OCI-LY7 (cell line): ENCODE results near the gene TBX4. TPM values are rescaled to one million over a fixed set of nuclear protein-coding genes. Genes with fewer than 3 reads are reported as not detected.

Source experiments
- BruUV-seq: library from RNA; stranded (reverse); fragments of 400-500 nt; replicated peaks from 2 replicates; lab custom pipeline; 2021; lab: Mats Ljungman, UMichigan
- CTCF ChIA-PET: fragments of 300-600 bp; sonication (Branson Sonifier 250); formaldehyde crosslinking; loops from one replicate; lab custom pipeline; 2022; ENCODE audit warnings: antibody characterized with exemption; ENCODE audit not compliant: unreplicated experiment; lab: Charles Lee
- POLR2A ChIA-PET: fragments of 300-600 bp; sonication (Branson Sonifier 250); formaldehyde crosslinking; loops from one replicate; lab custom pipeline; 2022; ENCODE audit warnings: antibody characterized with exemption; lab: Charles Lee
- DNase-seq: peaks from one replicate; pipeline ENCODE4 v3.0.0-alpha.2; 2015; ENCODE audit warnings: low spot score
- H2AFZ ChIP-seq: fragments of 200-600 bp; sonication (generic), shearing (Covaris generic); 2 replicates; pipeline ENCODE4 v1.6.1; 2014; ENCODE audit warnings: mild to moderate bottlenecking, antibody characterized with exemption, low read length, moderate library complexity
- H3K27ac ChIP-seq: fragments of 200-600 bp; sonication (generic); 2 replicates; pipeline ENCODE4 v1.5.1; 2014; ENCODE audit warnings: mixed run types, low read depth, mild to moderate bottlenecking, moderate library complexity, low read length, inconsistent platforms; ENCODE audit not compliant: poor library complexity, severe bottlenecking
- H3K36me3 ChIP-seq: fragments of 200-600 bp; sonication (generic); 2 replicates; pipeline ENCODE4 v1.6.1; 2014; ENCODE audit warnings: mild to moderate bottlenecking, antibody characterized with exemption, low read length, moderate library complexity, mixed read lengths; ENCODE audit not compliant: insufficient read depth
- H3K4me1 ChIP-seq: fragments of 200-600 bp; sonication (generic); 2 replicates; pipeline ENCODE4 v1.5.1; 2014; ENCODE audit warnings: mild to moderate bottlenecking, low read length; ENCODE audit not compliant: insufficient read depth, poor library complexity, severe bottlenecking
- H3K4me2 ChIP-seq: fragments of 200-600 bp; sonication (generic); 2 replicates; pipeline ENCODE4 v1.6.1; 2014; ENCODE audit warnings: mild to moderate bottlenecking, low read length
- H3K4me3 ChIP-seq: fragments of 200-600 bp; sonication (generic); 2 replicates; pipeline ENCODE4 v1.5.1; 2014; ENCODE audit warnings: mild to moderate bottlenecking, low read depth, low read length; ENCODE audit not compliant: poor library complexity, severe bottlenecking
- H3K79me2 ChIP-seq: fragments of 200-600 bp; sonication (generic); 2 replicates; pipeline ENCODE4 v1.6.1; 2016; ENCODE audit warnings: low read depth, mild to moderate bottlenecking, low read length, moderate library complexity, mixed read lengths; ENCODE audit not compliant: insufficient read depth
- H3K9me2 ChIP-seq: fragments of 200-600 bp; sonication (generic); 2 replicates; pipeline ENCODE4 v1.6.1; 2016; ENCODE audit warnings: mild to moderate bottlenecking, low read length, mixed read lengths; ENCODE audit not compliant: insufficient read depth
- H3K9me3 ChIP-seq: fragments of 200-600 bp; sonication (generic); 2 replicates; pipeline ENCODE4 v1.6.1; 2014; ENCODE audit warnings: mild to moderate bottlenecking, mixed run types, low read length, mixed read lengths
- H4K20me1 ChIP-seq: fragments of 200-600 bp; sonication (generic); 2 replicates; pipeline ENCODE4 v1.6.1; 2014; ENCODE audit warnings: mild to moderate bottlenecking, antibody characterized with exemption, low read length, moderate library complexity, mixed read lengths; ENCODE audit not compliant: insufficient read depth
- CTCF ChIP-seq: fragments of 200-600 bp; sonication (generic); conservative IDR thresholded peaks from 2 replicates; pipeline ENCODE4 v1.5.1; 2014; ENCODE audit warnings: mild to moderate bottlenecking, antibody characterized with exemption, low read length, moderate library complexity, mixed read lengths
- EZH2phosphoT487 ChIP-seq: fragments of 200-600 bp; sonication (generic); IDR thresholded peaks from 2 replicates; pipeline ENCODE4 v1.6.1; 2018; ENCODE audit warnings: low read depth, borderline replicate concordance, mild to moderate bottlenecking, mixed run types, antibody characterized with exemption, low read length, moderate library complexity, mixed read lengths
- intact Hi-C: fragments of 100-400 bp; cut with micrococcal nuclease; formaldehyde crosslinking; loops from one replicate; pipeline ENCODE4 v1.10.0; 2022; ENCODE audit not compliant: unreplicated experiment
- total RNA-seq, 2 experiments: library from RNA; depleted of rRNA in 1 of 2; stranded (reverse); fragments of >200 nt in 1 of 2; shearing (Covaris generic) in 1 of 2; gene quantifications; 2 replicates each; pipeline ENCODE4 v1.2.3, GENCODE V29; 2014 to 2022

The TBX4 gene
- total RNA-seq, 2 experiments from 2014 or later, result not detected

- no peak overlapping the region for H2AFZ ChIP-seq
- no peaks in the 10 kb centered on the region for H3K36me3 ChIP-seq
- no peak overlapping the region for H3K4me3 ChIP-seq
- no peaks in the 10 kb centered on the region for H3K79me2 ChIP-seq
- H3K9me3 ChIP-seq, result no peaks in the 10 kb centered on the region
- H3K4me1 ChIP-seq, result no peaks in the 10 kb centered on the region
- ChIA-PET CTCF (no interaction called here), POLR2A (interaction anchor here (0.6 kb wide), 2 partner anchors 8 to 246 kb away, joined by 3 to 4 read pairs; no protein-coding TSS in a partner anchor)
- intact Hi-C loops, result no loop called here
- DNase-seq, result no peak
- BruUV-seq, result no TSS peak
- H3K27ac ChIP-seq, result no peak overlapping the region
- H3K9me2 ChIP-seq, result no peaks in the 10 kb centered on the region
- H3K4me2 ChIP-seq, result no peak overlapping the region
- H4K20me1 ChIP-seq, result no peaks in the 10 kb centered on the region
- TF ChIP-seq EZH2phosphoT487 (no peak), CTCF (no peak)
Observed at GRCh38 chr17:61476476-61477203, 24.4 kb downstream of the TBX4 start.

GRCh38 chr17:61477204-61477834 lies 25.1 kb downstream of the TBX4 start:
- BruUV-seq, result no TSS peak
- TF ChIP-seq EZH2phosphoT487 (no peak), CTCF (no peak)
- Histone ChIP-seq H2AFZ (no peak overlapping the region), H3K4me2 (no peak overlapping the region), H3K79me2 (no peaks in the 10 kb centered on the region), H4K20me1 (no peaks in the 10 kb centered on the region), H3K27ac (no peak overlapping the region), H3K4me3 (no peak overlapping the region), H3K4me1 (no peaks in the 10 kb centered on the region), H3K9me2 (no peaks in the 10 kb centered on the region), H3K9me3 (no peaks in the 10 kb centered on the region), H3K36me3 (no peaks in the 10 kb centered on the region)
- intact Hi-C loops, result no loop called here
- ChIA-PET POLR2A (interaction anchor here (0.7 kb wide), 1 partner anchor 18 kb away, joined by 6 read pairs; no protein-coding TSS in a partner anchor), CTCF (no interaction called here)
- no peak for DNase-seq
